ENCODE measurements around the gene MCMBP.

- TF ChIP-seq CTCF (conservative IDR thresholded peaks at IDR 0.05 in 1 of 2, IDR thresholded peaks at IDR 0.05 in 1 of 2; ENCODE audit: low read depth in 1 of 2, low read length in 2 of 2), result no peak
- no peak for TF ChIP-seq EZH2 (IDR thresholded peaks at IDR 0.05; ENCODE audit: low read length, missing control alignments)
These were observed 31.5 kb upstream of the MCMBP start for GRCh38 chr10:119903946-119904666.

Measured in fibroblast of lung (primary cell).